SK-N-SH (cell line): ENCODE measurements around the gene MTCL3.

Source experiments
- CTCF ChIA-PET: fragments of 300-600, 350-600 bp; formaldehyde crosslinking; extraction: SDS; loops from one replicate; lab custom pipeline; 2021; lab: Yijun Ruan, JAX
- POLR2A ChIA-PET: fragments of 350-600 bp; sonication (Branson Sonifier 250); formaldehyde crosslinking; extraction: SDS; loops from one replicate; lab custom pipeline; 2020; ENCODE audit warnings: antibody characterized with exemption, inconsistent platforms; lab: Yijun Ruan, JAX
- DNase-seq: peaks from one replicate; pipeline ENCODE4 v3.0.0; 2012
- H2AFZ ChIP-seq: fragments of 200-600 bp; sonication (generic); 2 replicates; pipeline ENCODE4 v1.8.1; 2016; ENCODE audit warnings: antibody characterized with exemption, mild to moderate bottlenecking, low read depth
- H3F3A ChIP-seq: fragments of 200-600 bp; sonication (generic); replicated peaks from 2 replicates; pipeline ENCODE3; 2016; ENCODE audit warnings: antibody characterized with exemption, mild to moderate bottlenecking; ENCODE audit not compliant: insufficient read depth
- H3K27ac ChIP-seq, 2 experiments: fragments of 200-500 bp in 1 of 2; fragments of 200-600 bp in 1 of 2; sonication (Bioruptor generic) in 1 of 2; sonication (generic), shearing (Covaris generic) in 1 of 2; 2 replicates each; pipeline versions ENCODE4 v1.5.1 to v1.6.1; 2014 to 2016; ENCODE audit warnings: low read depth in 2 of 2, inconsistent platforms in 1 of 2, low read length in 1 of 2, mild to moderate bottlenecking in 1 of 2, mixed read lengths in 1 of 2
- H3K27me3 ChIP-seq: fragments of 200-600 bp; sonication (generic), shearing (Covaris generic); 2 replicates; pipeline ENCODE4 v1.6.1; 2016; ENCODE audit warnings: mixed run types; ENCODE audit not compliant: insufficient read depth
- H3K36me3 ChIP-seq, 2 experiments: fragments of 200-500 bp in 1 of 2; fragments of 200-600 bp in 1 of 2; sonication (Bioruptor generic) in 1 of 2; sonication (generic) in 1 of 2; replicated peaks in 1 of 2; 2 replicates each; pipeline versions ENCODE3 to v1.5.1; 2014 to 2016; ENCODE audit warnings: low read length in 1 of 2, mild to moderate bottlenecking in 1 of 2; ENCODE audit not compliant: insufficient read depth in 2 of 2, control insufficient read depth in 1 of 2
- H3K4me1 ChIP-seq, 2 experiments: fragments of 200-500 bp in 1 of 2; fragments of 200-600 bp in 1 of 2; sonication (Bioruptor generic) in 1 of 2; sonication (generic), shearing (Covaris generic) in 1 of 2; 2 replicates each; pipeline versions ENCODE4 v1.5.1 to v1.6.1; 2014 to 2016; ENCODE audit warnings: low read depth in 1 of 2, low read length in 1 of 2, mixed run types in 1 of 2; ENCODE audit not compliant: insufficient read depth in 2 of 2, control insufficient read depth in 1 of 2
- H3K4me2 ChIP-seq: fragments of 200-600 bp; sonication (generic), shearing (Covaris generic); 2 replicates; pipeline ENCODE4 v1.6.1; 2017; ENCODE audit warnings: mixed run types
- H3K4me3 ChIP-seq, 2 experiments: fragments of 200-500 bp in 1 of 2; fragments of 200-600 bp in 1 of 2; sonication (Bioruptor generic) in 1 of 2; sonication (generic), shearing (Covaris generic) in 1 of 2; 2 replicates each; pipeline versions ENCODE4 v1.5.1 to v1.8.1; 2014 to 2016; ENCODE audit warnings: low read depth in 2 of 2, inconsistent platforms in 1 of 2, low read length in 1 of 2, mild to moderate bottlenecking in 1 of 2, mixed read lengths in 1 of 2, moderate library complexity in 1 of 2
- H3K79me2 ChIP-seq: fragments of 200-600 bp; sonication (generic); 2 replicates; pipeline ENCODE4 v1.8.1; 2017; ENCODE audit warnings: mild to moderate bottlenecking; ENCODE audit not compliant: insufficient read depth
- H3K9ac ChIP-seq: fragments of 200-600 bp; sonication (generic); 2 replicates; pipeline ENCODE4 v1.6.1; 2017; ENCODE audit warnings: mixed run types
- H3K9me2 ChIP-seq: fragments of 200-600 bp; sonication (generic); 2 replicates; pipeline ENCODE4 v1.6.1; 2017; ENCODE audit warnings: mixed run types
- H3K9me3 ChIP-seq: fragments of 200-600 bp; sonication (generic); 2 replicates; pipeline ENCODE4 v1.6.1; 2017; ENCODE audit warnings: mixed run types, mild to moderate bottlenecking, moderate library complexity
- H4K20me1 ChIP-seq: fragments of 200-600 bp; sonication (generic); 2 replicates; pipeline ENCODE4 v1.6.1; 2017; ENCODE audit warnings: mild to moderate bottlenecking, mixed run types; ENCODE audit not compliant: insufficient read depth
- CHD2 ChIP-seq: fragments of 150-350 bp; IDR thresholded peaks from 2 replicates; pipeline ENCODE4 v1.6.1; 2018; ENCODE audit warnings: low read length; ENCODE audit not compliant: partially characterized antibody
- ELF1 ChIP-seq: IDR thresholded peaks from 2 replicates; pipeline ENCODE4 v1.4.0; 2012
- FOXJ3 ChIP-seq: sonication (generic); formaldehyde crosslinking; IDR thresholded peaks from 2 replicates; pipeline ENCODE4 v1.5.1; 2020; ENCODE audit warnings: mild to moderate bottlenecking, missing genetic modification reagents
- FOXM1 ChIP-seq: IDR thresholded peaks from 2 replicates; pipeline ENCODE4 v1.4.0; 2012; ENCODE audit warnings: low read depth, mild to moderate bottlenecking
- JUND ChIP-seq: IDR thresholded peaks from 2 replicates; pipeline ENCODE4 v1.4.0; 2012
- NRF1 ChIP-seq: IDR thresholded peaks from 2 replicates; pipeline ENCODE4 v1.6.1; 2012; ENCODE audit warnings: low read depth, mild to moderate bottlenecking, low read length
- POLR2AphosphoS5 ChIP-seq: IDR thresholded peaks from 2 replicates; pipeline ENCODE4 v1.6.1; 2012; ENCODE audit warnings: low read depth, low read length
- RCOR1 ChIP-seq: fragments of 150-350 bp; IDR thresholded peaks from 2 replicates; pipeline ENCODE4 v1.6.1; 2017; ENCODE audit warnings: antibody characterized with exemption, low read length
- RFX5 ChIP-seq: IDR thresholded peaks from 2 replicates; pipeline ENCODE4 v1.6.1; 2012; ENCODE audit warnings: mild to moderate bottlenecking, improper control_type of control experiment, low read length
- RXRA ChIP-seq: IDR thresholded peaks from 2 replicates; pipeline ENCODE4 v1.4.0; 2012; ENCODE audit warnings: low read depth, mild to moderate bottlenecking, borderline replicate concordance
- SIN3A ChIP-seq: IDR thresholded peaks from 2 replicates; pipeline ENCODE4 v1.6.1; 2012; ENCODE audit warnings: low read depth, mild to moderate bottlenecking, low read length, moderate library complexity, borderline replicate concordance
- TCF12 ChIP-seq: IDR thresholded peaks from 2 replicates; pipeline ENCODE4 v1.4.0; 2012
- YY1 ChIP-seq: IDR thresholded peaks from 2 replicates; pipeline ENCODE4 v1.4.0; 2012; ENCODE audit warnings: low read depth, mild to moderate bottlenecking
- WGBS: methylation state at CpG from one replicate; pipeline ENCODE4 v1.1.6; 2017; ENCODE audit warnings: low lambda C conversion rate; 5-methylcytosine and 5-hydroxymethylcytosine counted together
- TF ChIP-seq, protein P1 (sequence below): fragments of 200-600 bp; sonication (generic); IDR thresholded peaks from 2 replicates; pipeline ENCODE4 v1.6.1; 2017; ENCODE audit warnings: antibody characterized with exemption, mild to moderate bottlenecking, moderate library complexity
- TF ChIP-seq, protein P2 (sequence below): IDR thresholded peaks from 2 replicates; pipeline ENCODE4; 2012
- TF ChIP-seq, protein P3 (sequence below): IDR thresholded peaks from 2 replicates; pipeline ENCODE4 v1.4.0; 2012; ENCODE audit warnings: low read depth
- TF ChIP-seq, protein P4 (sequence below): IDR thresholded peaks from 2 replicates; pipeline ENCODE4 v1.6.1; 2012; ENCODE audit warnings: mild to moderate bottlenecking, low read depth, low read length, moderate library complexity
- TF ChIP-seq, protein P5 (sequence below): IDR thresholded peaks from 2 replicates; pipeline ENCODE4 v1.4.0; 2012; ENCODE audit warnings: low read depth, borderline replicate concordance

The MTCL3 gene

DNA sequence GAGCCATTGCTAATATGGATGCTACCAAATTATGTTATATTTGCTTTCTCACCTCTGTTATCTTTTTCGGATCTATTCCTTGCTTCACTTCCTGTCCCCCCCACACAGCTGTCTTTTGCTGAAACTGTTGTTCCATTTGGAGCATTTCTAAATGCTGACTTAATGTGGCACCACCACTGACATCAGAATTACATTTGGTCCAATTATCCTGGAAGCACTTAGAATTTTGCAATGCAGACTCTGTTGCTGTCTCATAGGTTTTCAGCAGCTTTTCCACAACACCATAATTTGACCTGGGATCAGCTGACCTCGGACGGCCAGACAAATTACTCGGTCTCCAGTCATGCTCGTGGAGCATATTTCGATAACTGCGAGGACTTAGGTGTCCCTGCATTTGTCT, 72.8 kb downstream of the MTCL3 start:
- Histone ChIP-seq H3F3A (peaks cover 3% of the 10 kb centered on the region), H3K36me3 (peaks cover 24 to 61% of the 10 kb centered on the region in 2 experiments), H4K20me1 (no peaks in the 10 kb centered on the region), H2AFZ (no peak overlapping the region), H3K4me1 (no peaks in the 10 kb centered on the region), H3K79me2 (no peaks in the 10 kb centered on the region), H3K9me2 (no peaks in the 10 kb centered on the region), H3K4me2 (no peak overlapping the region), H3K4me3 (no peak overlapping the region), H3K27me3 (no peaks in the 10 kb centered on the region), H3K9me3 (no peaks in the 10 kb centered on the region), H3K27ac (no peak overlapping the region; a peak in 1 of 4 replicates), H3K9ac (no peak overlapping the region)
- ChIA-PET POLR2A (no interaction called here), CTCF (no interaction called here)
- no peak for DNase-seq
- TF ChIP-seq ELF1, result no peak
- TF ChIP-seq CHD2, result no peak
- TF ChIP-seq JUND, result no peak
- TF ChIP-seq, protein P1, sequence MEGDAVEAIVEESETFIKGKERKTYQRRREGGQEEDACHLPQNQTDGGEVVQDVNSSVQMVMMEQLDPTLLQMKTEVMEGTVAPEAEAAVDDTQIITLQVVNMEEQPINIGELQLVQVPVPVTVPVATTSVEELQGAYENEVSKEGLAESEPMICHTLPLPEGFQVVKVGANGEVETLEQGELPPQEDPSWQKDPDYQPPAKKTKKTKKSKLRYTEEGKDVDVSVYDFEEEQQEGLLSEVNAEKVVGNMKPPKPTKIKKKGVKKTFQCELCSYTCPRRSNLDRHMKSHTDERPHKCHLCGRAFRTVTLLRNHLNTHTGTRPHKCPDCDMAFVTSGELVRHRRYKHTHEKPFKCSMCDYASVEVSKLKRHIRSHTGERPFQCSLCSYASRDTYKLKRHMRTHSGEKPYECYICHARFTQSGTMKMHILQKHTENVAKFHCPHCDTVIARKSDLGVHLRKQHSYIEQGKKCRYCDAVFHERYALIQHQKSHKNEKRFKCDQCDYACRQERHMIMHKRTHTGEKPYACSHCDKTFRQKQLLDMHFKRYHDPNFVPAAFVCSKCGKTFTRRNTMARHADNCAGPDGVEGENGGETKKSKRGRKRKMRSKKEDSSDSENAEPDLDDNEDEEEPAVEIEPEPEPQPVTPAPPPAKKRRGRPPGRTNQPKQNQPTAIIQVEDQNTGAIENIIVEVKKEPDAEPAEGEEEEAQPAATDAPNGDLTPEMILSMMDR, result no peak
- TF ChIP-seq RFX5, result no peak
- TF ChIP-seq FOXJ3 (CRISPR knock-in tag), result no peak
- TF ChIP-seq TCF12, result no peak
- TF ChIP-seq, protein P2, sequence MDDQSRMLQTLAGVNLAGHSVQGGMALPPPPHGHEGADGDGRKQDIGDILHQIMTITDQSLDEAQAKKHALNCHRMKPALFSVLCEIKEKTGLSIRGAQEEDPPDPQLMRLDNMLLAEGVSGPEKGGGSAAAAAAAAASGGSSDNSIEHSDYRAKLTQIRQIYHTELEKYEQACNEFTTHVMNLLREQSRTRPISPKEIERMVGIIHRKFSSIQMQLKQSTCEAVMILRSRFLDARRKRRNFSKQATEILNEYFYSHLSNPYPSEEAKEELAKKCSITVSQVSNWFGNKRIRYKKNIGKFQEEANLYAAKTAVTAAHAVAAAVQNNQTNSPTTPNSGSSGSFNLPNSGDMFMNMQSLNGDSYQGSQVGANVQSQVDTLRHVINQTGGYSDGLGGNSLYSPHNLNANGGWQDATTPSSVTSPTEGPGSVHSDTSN, result no peak
- TF ChIP-seq, protein P3, sequence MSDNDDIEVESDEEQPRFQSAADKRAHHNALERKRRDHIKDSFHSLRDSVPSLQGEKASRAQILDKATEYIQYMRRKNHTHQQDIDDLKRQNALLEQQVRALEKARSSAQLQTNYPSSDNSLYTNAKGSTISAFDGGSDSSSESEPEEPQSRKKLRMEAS, result no peak
- TF ChIP-seq RCOR1, result no peak
- TF ChIP-seq FOXM1, result no peak
- TF ChIP-seq, protein P4, sequence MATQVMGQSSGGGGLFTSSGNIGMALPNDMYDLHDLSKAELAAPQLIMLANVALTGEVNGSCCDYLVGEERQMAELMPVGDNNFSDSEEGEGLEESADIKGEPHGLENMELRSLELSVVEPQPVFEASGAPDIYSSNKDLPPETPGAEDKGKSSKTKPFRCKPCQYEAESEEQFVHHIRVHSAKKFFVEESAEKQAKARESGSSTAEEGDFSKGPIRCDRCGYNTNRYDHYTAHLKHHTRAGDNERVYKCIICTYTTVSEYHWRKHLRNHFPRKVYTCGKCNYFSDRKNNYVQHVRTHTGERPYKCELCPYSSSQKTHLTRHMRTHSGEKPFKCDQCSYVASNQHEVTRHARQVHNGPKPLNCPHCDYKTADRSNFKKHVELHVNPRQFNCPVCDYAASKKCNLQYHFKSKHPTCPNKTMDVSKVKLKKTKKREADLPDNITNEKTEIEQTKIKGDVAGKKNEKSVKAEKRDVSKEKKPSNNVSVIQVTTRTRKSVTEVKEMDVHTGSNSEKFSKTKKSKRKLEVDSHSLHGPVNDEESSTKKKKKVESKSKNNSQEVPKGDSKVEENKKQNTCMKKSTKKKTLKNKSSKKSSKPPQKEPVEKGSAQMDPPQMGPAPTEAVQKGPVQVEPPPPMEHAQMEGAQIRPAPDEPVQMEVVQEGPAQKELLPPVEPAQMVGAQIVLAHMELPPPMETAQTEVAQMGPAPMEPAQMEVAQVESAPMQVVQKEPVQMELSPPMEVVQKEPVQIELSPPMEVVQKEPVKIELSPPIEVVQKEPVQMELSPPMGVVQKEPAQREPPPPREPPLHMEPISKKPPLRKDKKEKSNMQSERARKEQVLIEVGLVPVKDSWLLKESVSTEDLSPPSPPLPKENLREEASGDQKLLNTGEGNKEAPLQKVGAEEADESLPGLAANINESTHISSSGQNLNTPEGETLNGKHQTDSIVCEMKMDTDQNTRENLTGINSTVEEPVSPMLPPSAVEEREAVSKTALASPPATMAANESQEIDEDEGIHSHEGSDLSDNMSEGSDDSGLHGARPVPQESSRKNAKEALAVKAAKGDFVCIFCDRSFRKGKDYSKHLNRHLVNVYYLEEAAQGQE, result no peak
- no peak for TF ChIP-seq NRF1
- TF ChIP-seq, protein P5, sequence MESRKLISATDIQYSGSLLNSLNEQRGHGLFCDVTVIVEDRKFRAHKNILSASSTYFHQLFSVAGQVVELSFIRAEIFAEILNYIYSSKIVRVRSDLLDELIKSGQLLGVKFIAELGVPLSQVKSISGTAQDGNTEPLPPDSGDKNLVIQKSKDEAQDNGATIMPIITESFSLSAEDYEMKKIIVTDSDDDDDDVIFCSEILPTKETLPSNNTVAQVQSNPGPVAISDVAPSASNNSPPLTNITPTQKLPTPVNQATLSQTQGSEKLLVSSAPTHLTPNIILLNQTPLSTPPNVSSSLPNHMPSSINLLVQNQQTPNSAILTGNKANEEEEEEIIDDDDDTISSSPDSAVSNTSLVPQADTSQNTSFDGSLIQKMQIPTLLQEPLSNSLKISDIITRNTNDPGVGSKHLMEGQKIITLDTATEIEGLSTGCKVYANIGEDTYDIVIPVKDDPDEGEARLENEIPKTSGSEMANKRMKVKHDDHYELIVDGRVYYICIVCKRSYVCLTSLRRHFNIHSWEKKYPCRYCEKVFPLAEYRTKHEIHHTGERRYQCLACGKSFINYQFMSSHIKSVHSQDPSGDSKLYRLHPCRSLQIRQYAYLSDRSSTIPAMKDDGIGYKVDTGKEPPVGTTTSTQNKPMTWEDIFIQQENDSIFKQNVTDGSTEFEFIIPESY, result no peak
- no peak for TF ChIP-seq RXRA
- no peak for TF ChIP-seq SIN3A
- TF ChIP-seq POLR2AphosphoS5, result no peak
- no peak for TF ChIP-seq YY1
- 93% methylated on average over 7 of the region's 7 CpGs for WGBS
